IMR-90 (cell line): ENCODE measurements around the gene WDR91. TPM values are rescaled to one million over a fixed set of nuclear protein-coding genes. Genes with fewer than 3 reads are reported as not detected.
A peak's percentile ranks its signal among the peaks of the same experiment; 100 is the strongest.

Source experiments
- ATAC-seq: fragments of 200-7000 bp; cut with Tn5 transposase; 2 replicates; pipeline ENCODE4 v1.9.1; 2020; ENCODE audit warnings: low read depth, mild to moderate bottlenecking, moderate library complexity
- BruUV-seq: library from RNA; stranded (reverse); fragments of 400-500 nt; replicated peaks from 2 replicates; lab custom pipeline; 2021; lab: Mats Ljungman, UMichigan
- CTCF ChIA-PET: fragments of 300-600 bp; formaldehyde crosslinking; extraction: SDS; loops from one replicate; lab custom pipeline; 2021; ENCODE audit warnings: antibody characterized with exemption; lab: Yijun Ruan, JAX
- POLR2A ChIA-PET: fragments of 300-600 bp; sonication (Branson Sonifier 250); formaldehyde crosslinking; loops from one replicate; lab custom pipeline; 2022; ENCODE audit warnings: antibody characterized with exemption; ENCODE audit not compliant: unreplicated experiment; lab: Charles Lee
- DNase-seq: peaks from one replicate; pipeline ENCODE4 v3.0.0; 2013
- H2AFZ ChIP-seq: replicated peaks from 2 replicates; pipeline ENCODE3; 2013; ENCODE audit warnings: low read length, mild to moderate bottlenecking; ENCODE audit not compliant: poor library complexity
- H2AK5ac ChIP-seq: 2 replicates; pipeline ENCODE4 v1.6.1; 2013; ENCODE audit warnings: low read depth, low read length, inconsistent platforms
- H2AK9ac ChIP-seq: replicated peaks from 2 replicates; pipeline ENCODE3; 2013; ENCODE audit warnings: mild to moderate bottlenecking, low read depth, low read length, moderate library complexity; ENCODE audit not compliant: poor library complexity
- H2BK120ac ChIP-seq: 2 replicates; pipeline ENCODE4 v1.6.1; 2013; ENCODE audit warnings: low read depth, low read length, inconsistent platforms
- H2BK15ac ChIP-seq: 3 replicates; pipeline ENCODE4 v1.6.1; 2013; ENCODE audit warnings: low read depth, low read length, inconsistent platforms
- H2BK20ac ChIP-seq: 2 replicates; pipeline ENCODE4 v1.6.1; 2013; ENCODE audit warnings: low read depth, mild to moderate bottlenecking, inconsistent platforms, low read length, moderate library complexity
- H2BK5ac ChIP-seq: 2 replicates; pipeline ENCODE4 v1.6.1; 2013; ENCODE audit warnings: mild to moderate bottlenecking, low read depth, low read length, inconsistent platforms; ENCODE audit not compliant: poor library complexity, severe bottlenecking
- H3K14ac ChIP-seq: replicated peaks from 2 replicates; pipeline ENCODE4 v1.6.1; 2013; ENCODE audit warnings: low read depth, low read length, inconsistent platforms
- H3K18ac ChIP-seq: 2 replicates; pipeline ENCODE4 v1.6.1; 2013; ENCODE audit warnings: low read depth, low read length, control low read depth
- H3K23ac ChIP-seq: 2 replicates; pipeline ENCODE4 v1.6.1; 2013; ENCODE audit warnings: low read depth, low read length, inconsistent platforms
- H3K27ac ChIP-seq: 2 replicates; pipeline ENCODE4 v1.5.1; 2013; ENCODE audit warnings: mild to moderate bottlenecking, control low read depth, low read length; ENCODE audit not compliant: insufficient read depth
- H3K27me3 ChIP-seq: 2 replicates; pipeline ENCODE4 v1.6.1; 2013; ENCODE audit warnings: low read length; ENCODE audit not compliant: control insufficient read depth, insufficient read depth
- H3K36me3 ChIP-seq: 2 replicates; pipeline ENCODE4 v1.6.1; 2013; ENCODE audit warnings: low read length, mixed read lengths; ENCODE audit not compliant: control insufficient read depth, insufficient read depth
- H3K4ac ChIP-seq: 2 replicates; pipeline ENCODE4 v1.6.1; 2013; ENCODE audit warnings: low read depth, low read length, inconsistent platforms
- H3K4me1 ChIP-seq: 2 replicates; pipeline ENCODE4 v1.6.1; 2013; ENCODE audit warnings: low read length, mixed read lengths; ENCODE audit not compliant: control insufficient read depth, insufficient read depth
- H3K4me2 ChIP-seq: 2 replicates; pipeline ENCODE4 v1.6.1; 2013; ENCODE audit warnings: low read depth, mild to moderate bottlenecking, control low read depth, low read length, moderate library complexity
- H3K4me3 ChIP-seq: 2 replicates; pipeline ENCODE4 v1.5.1; 2013; ENCODE audit warnings: low read depth, mild to moderate bottlenecking, control low read depth, low read length, moderate library complexity; ENCODE audit not compliant: insufficient read depth
- H3K56ac ChIP-seq: 2 replicates; pipeline ENCODE4 v1.6.1; 2013; ENCODE audit warnings: low read length, inconsistent platforms; ENCODE audit not compliant: insufficient read depth; ENCODE audit errors: extremely low read depth
- H3K79me1 ChIP-seq, 2 experiments: 2 replicates each; pipeline ENCODE4 v1.6.1; 2013; ENCODE audit warnings: low read length in 2 of 2, inconsistent platforms in 1 of 2, low read depth in 1 of 2
- H3K9ac ChIP-seq: 2 replicates; pipeline ENCODE4 v1.6.1; 2013; ENCODE audit warnings: low read depth, low read length, control low read depth
- H3K9me1 ChIP-seq: 2 replicates; pipeline ENCODE4 v1.6.1; 2013; ENCODE audit warnings: low read length, inconsistent platforms; ENCODE audit not compliant: insufficient read depth
- H3K9me3 ChIP-seq: 2 replicates; pipeline ENCODE4 v1.6.1; 2013; ENCODE audit warnings: low read length; ENCODE audit not compliant: control insufficient read depth, insufficient read depth
- H4K20me1 ChIP-seq: 2 replicates; pipeline ENCODE4 v1.6.1; 2013; ENCODE audit warnings: low read length, inconsistent platforms; ENCODE audit not compliant: insufficient read depth
- H4K5ac ChIP-seq: 2 replicates; pipeline ENCODE4 v1.6.1; 2013; ENCODE audit warnings: mild to moderate bottlenecking, low read depth, low read length, control low read depth
- H4K8ac ChIP-seq, 2 experiments: 2 replicates each; pipeline ENCODE4 v1.6.1; 2013; ENCODE audit warnings: low read depth in 2 of 2, low read length in 2 of 2, control low read depth in 1 of 2, inconsistent platforms in 1 of 2
- H4K91ac ChIP-seq: 2 replicates; pipeline ENCODE4 v1.6.1; 2013; ENCODE audit warnings: low read depth, low read length, inconsistent platforms; ENCODE audit not compliant: insufficient read depth
- CHD1 ChIP-seq: IDR thresholded peaks from 2 replicates; pipeline ENCODE4 v1.6.1; 2012; ENCODE audit warnings: low read depth, low read length, improper control_type of control experiment
- MAFK ChIP-seq: IDR thresholded peaks from 2 replicates; pipeline ENCODE4 v1.6.1; 2012; ENCODE audit warnings: low read depth, low read length, improper control_type of control experiment
- MXI1 ChIP-seq: IDR thresholded peaks from 2 replicates; pipeline ENCODE4 v1.6.1; 2012; ENCODE audit warnings: low read depth, mild to moderate bottlenecking, low read length, moderate library complexity, borderline replicate concordance
- WGBS, 2 experiments: methylation state at CpG; one replicate each; pipeline versions ENCODE4 v1.1.5 to v1.1.7; 2013; ENCODE audit warnings: missing lambda C conversion rate in 2 of 2; ENCODE audit not compliant: insufficient read length in 1 of 2; ENCODE audit errors: extremely low coverage in 2 of 2; 5-methylcytosine and 5-hydroxymethylcytosine counted together
- dilution Hi-C: fragments of 300-500 bp; cut with HindIII; formaldehyde crosslinking; loops from one replicate; pipeline ENCODE4 v1.14.3; 2018; ENCODE audit warnings: low sequenced_read_pairs; ENCODE audit not compliant: unreplicated experiment
- in situ Hi-C: fragments of 300-500 bp; cut with MboI; formaldehyde crosslinking; loops from 3 replicates; pipeline ENCODE4 v1.14.3; 2019; ENCODE audit warnings: low sequenced_read_pairs, inconsistent platforms, mixed read lengths
- intact Hi-C: fragments of 100-400 bp; cut with micrococcal nuclease; formaldehyde crosslinking; loops from 2 replicates; pipeline ENCODE4 v1.10.0; 2022
- polyA plus RNA-seq, 3 experiments: library from polyadenylated mRNA; depleted of rRNA; stranded (reverse); fragments of >200 nt; gene quantifications; 2 replicates each; pipeline ENCODE4 v1.2.3, GENCODE V29; 2012; ENCODE audit warnings: low replicate concordance in 1 of 3
- total RNA-seq: library from RNA; depleted of rRNA; stranded (reverse); fragments of >200 nt; gene quantifications from 2 replicates; pipeline ENCODE4 v1.2.3, GENCODE V29; 2012

The WDR91 gene
- total and polyA plus RNA-seq, 2 of the 4 experiments (the other 2 are of a cell fraction), result 5.2 to 10.3 TPM

- no peak for TF ChIP-seq MXI1
Measured at GRCh38 chr7:135204341-135204749, 7.0 kb downstream of the WDR91 start (continued).

DNA sequence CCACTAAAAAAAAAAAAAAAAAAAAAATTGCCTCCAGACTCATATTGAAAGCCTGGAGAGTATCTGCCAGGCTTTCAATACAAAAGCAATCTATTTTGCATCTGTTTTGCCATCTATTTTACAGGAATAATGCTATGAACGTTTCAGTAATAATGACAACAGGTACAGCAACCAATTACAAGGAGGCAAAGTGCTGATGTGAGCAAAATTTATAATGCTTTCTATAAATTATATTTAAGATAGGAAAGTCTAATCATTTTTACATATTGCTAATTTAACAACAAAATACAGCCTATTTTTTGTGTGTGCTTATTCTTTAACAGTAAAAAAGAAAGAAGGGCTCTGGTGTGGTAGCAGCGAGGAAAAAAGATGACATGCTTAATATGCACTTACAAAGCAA is 10.0 kb downstream of the WDR91 start:
- H2BK15ac ChIP-seq, result no peak overlapping the region
- no peak for ATAC-seq
- CTCF ChIA-PET, result no interaction called here
- H2AK9ac ChIP-seq, result no peak overlapping the region
- H3K9ac ChIP-seq, result no peak overlapping the region
- H2BK5ac ChIP-seq, result no peak overlapping the region
- H3K9me3 ChIP-seq, result no peaks in the 10 kb centered on the region
- no peak overlapping the region for H2AFZ ChIP-seq
- H3K56ac ChIP-seq, result no peak overlapping the region
- in situ Hi-C loops, result no loop called here
- H3K4ac ChIP-seq, result no peak overlapping the region
- DNase-seq, result no peak
- no peak overlapping the region for H4K8ac ChIP-seq
- no peak overlapping the region for H2AK5ac ChIP-seq
- no peak overlapping the region for H3K4me3 ChIP-seq
- no peaks in the 10 kb centered on the region for H3K27me3 ChIP-seq
- peaks cover 13% of the 10 kb centered on the region for H3K36me3 ChIP-seq
- no peak overlapping the region for H4K5ac ChIP-seq
- H2BK120ac ChIP-seq, result no peak overlapping the region
- whole genome bisulfite sequencing, 2 experiments, result no CpG with 5 or more reads among the region's 2 CpGs
- H3K79me1 ChIP-seq, result peaks cover 4 to 12% of the 10 kb centered on the region in 2 experiments; a peak in 3 of 4 replicates
- no peak overlapping the region for H3K4me2 ChIP-seq
- peaks cover 5% of the 10 kb centered on the region; the same call in 1 of the 2 replicates for H3K4me1 ChIP-seq
- no peaks in the 10 kb centered on the region for H4K20me1 ChIP-seq
- dilution Hi-C loops, result no loop called here
- no peak overlapping the region for H3K18ac ChIP-seq
- TF ChIP-seq MAFK (peak; percentile 92), CHD1 (no peak), MXI1 (no peak)
- no peak overlapping the region for H3K27ac ChIP-seq
- no peak overlapping the region for H3K23ac ChIP-seq
- H2BK20ac ChIP-seq, result no peak overlapping the region
- BruUV-seq, result no TSS peak
- peaks cover 17% of the 10 kb centered on the region for H3K9me1 ChIP-seq
- no peak overlapping the region for H4K91ac ChIP-seq
- POLR2A ChIA-PET, result no interaction called here
- intact Hi-C loops, result no loop called here
- H3K14ac ChIP-seq, result no peak overlapping the region
